RWPE2 (cell line): ENCODE measurements around the gene CDR2L.

Source experiments
- ATAC-seq: fragments of 200-7000 bp; cut with Tn5 transposase; 3 replicates; pipeline ENCODE4 v1.9.1; 2021; ENCODE audit warnings: low read depth
- DNase-seq: peaks from one replicate; pipeline ENCODE4 v3.0.0-alpha.2; 2020; ENCODE audit warnings: low spot score
- H3K27ac ChIP-seq: fragments of 450-650 bp; 2 replicates; pipeline ENCODE4 v1.5.1; 2017; ENCODE audit warnings: mild to moderate bottlenecking; ENCODE audit not compliant: poor library complexity, severe bottlenecking
- H3K27me3 ChIP-seq: fragments of 250-450 bp; sonication (Bioruptor Pico); 2 replicates; pipeline ENCODE4 v1.5.1; 2021; ENCODE audit warnings: mild to moderate bottlenecking, moderate library complexity; ENCODE audit not compliant: insufficient read depth, poor library complexity, severe bottlenecking
- H3K36me3 ChIP-seq: fragments of 250-450 bp; sonication (Bioruptor Pico); 2 replicates; pipeline ENCODE4 v1.5.1; 2020; ENCODE audit warnings: low read depth, mild to moderate bottlenecking, moderate library complexity
- H3K4me1 ChIP-seq: fragments of 250-450 bp; sonication (Bioruptor Pico); 2 replicates; pipeline ENCODE4 v1.5.1; 2021; ENCODE audit warnings: mild to moderate bottlenecking, moderate library complexity; ENCODE audit not compliant: insufficient read depth, poor library complexity, severe bottlenecking
- H3K4me3 ChIP-seq: fragments of 250-450 bp; sonication (Bioruptor Pico); 2 replicates; pipeline ENCODE4 v1.5.1; 2021; ENCODE audit warnings: mild to moderate bottlenecking, moderate library complexity; ENCODE audit not compliant: severe bottlenecking
- H3K9me3 ChIP-seq: fragments of 250-450 bp; sonication (Bioruptor Pico); 2 replicates; pipeline ENCODE4 v1.5.1; 2021; ENCODE audit warnings: mild to moderate bottlenecking, moderate library complexity; ENCODE audit not compliant: severe bottlenecking
- TF ChIP-seq, protein P1 (sequence below): fragments of 450-650 bp; IDR thresholded peaks from one replicate; pipeline ENCODE4 v1.5.1; 2017; ENCODE audit warnings: mild to moderate bottlenecking, moderate library complexity; ENCODE audit not compliant: poor library complexity, severe bottlenecking

CDR2L gene

GRCh38 chr17:74998783-74999182, 11.4 kb downstream of the CDR2L start:
- ATAC-seq = no peak
- TF ChIP-seq, protein P1, sequence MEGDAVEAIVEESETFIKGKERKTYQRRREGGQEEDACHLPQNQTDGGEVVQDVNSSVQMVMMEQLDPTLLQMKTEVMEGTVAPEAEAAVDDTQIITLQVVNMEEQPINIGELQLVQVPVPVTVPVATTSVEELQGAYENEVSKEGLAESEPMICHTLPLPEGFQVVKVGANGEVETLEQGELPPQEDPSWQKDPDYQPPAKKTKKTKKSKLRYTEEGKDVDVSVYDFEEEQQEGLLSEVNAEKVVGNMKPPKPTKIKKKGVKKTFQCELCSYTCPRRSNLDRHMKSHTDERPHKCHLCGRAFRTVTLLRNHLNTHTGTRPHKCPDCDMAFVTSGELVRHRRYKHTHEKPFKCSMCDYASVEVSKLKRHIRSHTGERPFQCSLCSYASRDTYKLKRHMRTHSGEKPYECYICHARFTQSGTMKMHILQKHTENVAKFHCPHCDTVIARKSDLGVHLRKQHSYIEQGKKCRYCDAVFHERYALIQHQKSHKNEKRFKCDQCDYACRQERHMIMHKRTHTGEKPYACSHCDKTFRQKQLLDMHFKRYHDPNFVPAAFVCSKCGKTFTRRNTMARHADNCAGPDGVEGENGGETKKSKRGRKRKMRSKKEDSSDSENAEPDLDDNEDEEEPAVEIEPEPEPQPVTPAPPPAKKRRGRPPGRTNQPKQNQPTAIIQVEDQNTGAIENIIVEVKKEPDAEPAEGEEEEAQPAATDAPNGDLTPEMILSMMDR = no peak
- H3K4me1 ChIP-seq = peaks cover 12% of the 10 kb centered on the region

DNA sequence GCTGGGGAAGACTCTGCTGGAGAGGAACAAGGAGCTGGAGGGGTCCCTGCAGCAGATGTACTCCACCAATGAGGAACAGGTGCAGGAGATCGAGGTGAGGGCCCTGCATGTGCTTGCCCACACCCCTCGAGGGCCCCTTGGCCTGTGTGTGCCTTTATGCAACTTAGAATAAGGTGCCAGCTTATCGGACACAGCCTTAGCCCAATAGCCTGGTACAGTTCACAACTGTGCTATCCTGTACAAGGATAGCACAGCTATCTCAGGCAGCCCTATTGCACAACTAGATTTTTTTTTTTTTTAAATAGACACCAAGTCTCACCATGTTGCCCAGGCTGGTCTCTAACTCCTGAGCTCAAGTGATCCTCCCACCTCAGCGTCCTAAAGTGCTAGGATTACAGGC, 12.1 kb downstream of the CDR2L start:
- H3K4me1 ChIP-seq = peaks cover 4% of the 10 kb centered on the region
- ATAC-seq = no peak
- peaks cover 32% of the 10 kb centered on the region for H3K36me3 ChIP-seq
- no peaks in the 10 kb centered on the region for H3K9me3 ChIP-seq
- TF ChIP-seq, protein P1 = no peak
- H3K27ac ChIP-seq = no peak overlapping the region
- no peaks in the 10 kb centered on the region for H3K27me3 ChIP-seq
- DNase-seq = no peak
- no peak overlapping the region for H3K4me3 ChIP-seq

More at GRCh38 chr17:74998783-74999182, 11.4 kb downstream of the CDR2L start:
- Histone ChIP-seq H3K27me3 (no peaks in the 10 kb centered on the region), H3K9me3 (no peaks in the 10 kb centered on the region), H3K27ac (no peak overlapping the region), H3K4me3 (no peak overlapping the region), H3K36me3 (peaks cover 30% of the 10 kb centered on the region)
- DNase-seq = no peak

DNA sequence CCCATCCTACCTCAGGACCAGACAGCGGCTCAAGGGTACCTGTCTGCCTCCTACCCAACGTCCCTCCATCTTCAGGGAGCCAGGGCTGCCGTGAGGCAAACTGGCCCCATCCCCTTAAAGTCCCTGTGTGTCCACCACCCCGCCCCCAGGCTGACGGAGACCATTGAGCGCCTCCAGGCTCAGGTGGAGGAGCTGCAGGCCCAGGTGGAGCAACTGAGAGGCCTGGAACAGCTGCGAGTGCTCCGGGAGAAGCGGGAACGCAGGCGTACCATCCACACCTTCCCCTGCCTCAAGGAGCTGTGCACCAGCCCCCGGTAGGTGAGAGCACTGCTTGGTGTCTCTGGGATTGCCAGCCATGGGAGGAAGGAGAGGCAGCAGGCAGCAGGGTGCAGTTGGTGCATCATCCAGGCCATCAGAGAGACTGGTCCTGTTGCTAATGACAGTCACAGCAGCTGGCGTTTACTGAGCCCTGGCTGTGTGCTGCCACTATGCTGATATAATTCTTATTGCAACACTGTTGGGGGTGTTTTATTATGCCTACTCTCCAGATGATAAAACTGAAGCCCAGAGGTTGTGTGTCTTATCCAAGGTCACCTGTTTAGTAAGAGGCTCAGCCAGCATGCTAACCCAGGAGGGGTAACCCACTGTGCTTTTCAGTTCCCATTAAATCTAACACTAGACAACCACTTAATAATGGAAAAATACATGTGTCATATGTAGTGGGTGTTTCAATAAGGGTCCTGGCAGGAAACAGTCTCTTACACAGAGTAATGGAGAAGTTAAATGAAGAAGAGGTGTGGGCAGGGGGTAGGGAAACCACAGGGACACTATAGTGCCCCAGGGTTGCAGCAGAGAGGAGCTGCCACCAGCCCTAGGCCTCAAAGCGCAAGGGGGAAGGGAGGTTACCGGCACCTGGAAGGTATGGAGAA, 14.7 kb downstream of the CDR2L start:
- Histone ChIP-seq H3K9me3 (no peaks in the 10 kb centered on the region), H3K36me3 (peaks cover 32% of the 10 kb centered on the region), H3K4me3 (no peak overlapping the region), H3K27me3 (no peaks in the 10 kb centered on the region), H3K27ac (no peak overlapping the region), H3K4me1 (no peaks in the 10 kb centered on the region)
- DNase-seq = no peak
- no peak for ATAC-seq
- TF ChIP-seq, protein P1 = no peak

DNA sequence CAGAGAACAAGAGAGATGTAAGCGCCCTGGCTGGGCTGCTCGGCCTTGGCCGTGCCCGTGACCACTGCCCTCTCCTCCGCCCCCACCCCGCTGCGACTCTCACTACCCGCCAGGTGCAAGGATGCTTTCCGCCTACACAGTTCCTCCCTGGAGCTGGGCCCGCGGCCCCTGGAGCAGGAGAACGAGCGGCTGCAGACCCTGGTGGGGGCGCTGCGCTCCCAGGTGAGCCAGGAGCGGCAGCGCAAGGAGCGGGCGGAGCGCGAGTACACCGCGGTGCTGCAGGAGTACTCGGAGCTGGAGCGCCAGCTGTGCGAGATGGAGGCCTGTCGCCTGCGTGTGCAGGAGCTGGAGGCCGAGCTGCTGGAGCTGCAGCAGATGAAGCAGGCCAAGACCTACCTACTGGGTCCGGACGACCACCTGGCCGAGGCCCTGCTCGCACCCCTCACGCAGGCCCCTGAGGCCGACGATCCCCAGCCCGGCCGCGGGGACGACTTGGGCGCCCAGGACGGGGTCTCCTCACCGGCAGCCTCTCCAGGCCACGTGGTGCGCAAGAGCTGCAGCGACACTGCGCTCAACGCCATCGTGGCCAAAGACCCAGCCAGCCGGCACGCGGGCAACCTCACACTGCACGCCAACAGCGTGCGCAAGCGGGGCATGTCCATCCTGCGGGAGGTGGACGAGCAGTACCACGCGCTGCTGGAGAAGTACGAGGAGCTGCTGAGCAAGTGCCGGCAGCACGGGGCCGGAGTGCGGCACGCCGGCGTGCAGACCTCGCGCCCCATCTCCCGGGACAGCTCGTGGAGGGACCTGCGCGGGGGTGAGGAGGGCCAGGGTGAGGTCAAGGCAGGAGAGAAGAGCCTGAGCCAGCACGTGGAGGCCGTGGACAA, 15.9 kb downstream of the CDR2L start:
- no peak for ATAC-seq
- Histone ChIP-seq H3K4me1 (no peaks in the 10 kb centered on the region), H3K27ac (no peak overlapping the region), H3K27me3 (no peaks in the 10 kb centered on the region), H3K9me3 (no peaks in the 10 kb centered on the region), H3K36me3 (peaks cover 32% of the 10 kb centered on the region), H3K4me3 (no peak overlapping the region)
- DNase-seq = no peak
- TF ChIP-seq, protein P1 = no peak
